NCI-H2196 (cell line): ENCODE measurements around the gene PITPNM1.
"Not testable (repeated sequence)": the region's sequence is repeated elsewhere in the genome, so short reads cannot be mapped to it uniquely, and the experiment has no call there.

ENCODE experiments used
- DNase-seq: peaks from one replicate; lab custom pipeline; 2025; ENCODE audit not compliant: unreplicated experiment; lab: John Stamatoyannopoulos, UW

Gene PITPNM1

DNA sequence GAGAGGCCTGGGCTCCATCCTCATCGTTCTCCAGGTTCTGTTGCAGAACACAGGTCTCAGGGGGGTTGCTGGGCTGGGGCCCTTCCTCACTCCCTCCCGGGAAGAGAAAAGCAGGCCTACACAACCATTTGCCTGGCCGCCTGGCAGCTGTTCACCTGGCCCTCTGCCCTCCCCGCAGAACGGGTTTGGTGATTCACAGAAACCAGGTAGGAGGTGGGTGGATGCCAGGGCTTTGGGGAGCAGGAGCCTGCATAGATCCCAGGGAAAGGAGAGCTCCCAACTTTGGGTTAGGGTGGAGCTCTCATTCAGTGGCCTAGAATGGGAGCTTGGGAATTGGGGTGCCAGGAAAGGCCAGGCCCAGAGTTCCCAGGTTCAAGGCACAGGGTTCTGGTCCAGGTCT, 37.1 kb downstream of the PITPNM1 start:
- DNase-seq, result peak; percentile 61

DNA sequence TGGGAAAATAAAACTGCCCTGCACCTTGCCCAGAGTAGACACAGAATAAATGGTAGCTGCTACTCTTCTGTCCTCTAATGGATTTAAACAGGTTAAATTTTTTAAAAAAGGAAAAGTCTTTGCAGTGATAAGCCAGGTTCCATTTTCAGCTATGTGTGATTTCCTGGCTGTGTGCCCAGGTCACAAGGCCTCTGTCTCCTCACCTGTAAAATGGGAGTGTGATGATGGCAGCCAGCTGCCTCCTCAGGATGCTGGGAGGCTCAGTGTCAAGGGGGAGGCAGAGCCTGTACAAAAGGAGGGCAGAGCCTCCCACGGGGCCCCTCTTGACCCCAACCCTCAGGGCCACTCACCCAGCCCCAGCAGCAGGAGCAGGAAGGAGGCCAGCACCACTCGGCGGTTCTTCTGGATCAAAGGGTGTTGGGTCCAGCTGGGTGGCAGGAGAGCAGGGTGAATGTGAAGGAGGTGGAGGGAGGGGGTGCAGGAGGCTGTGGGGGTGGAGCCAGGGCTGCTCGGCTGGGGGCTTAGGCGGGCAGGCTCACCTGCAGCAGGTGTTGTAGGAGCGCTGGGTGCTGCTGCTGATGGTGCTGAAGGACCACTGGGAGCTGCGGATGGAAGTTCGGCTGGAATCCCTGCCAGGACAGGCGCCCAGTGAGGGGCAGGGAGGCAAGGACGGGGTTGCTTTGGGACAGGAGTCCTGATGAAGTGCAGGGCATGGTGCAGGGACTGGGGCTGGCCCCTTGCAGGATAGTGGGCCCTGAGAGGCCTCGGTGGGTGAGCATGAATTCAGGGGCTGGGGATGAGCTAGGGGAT, 38.0 kb downstream of the PITPNM1 start:
- DNase-seq, result no peak

DNA sequence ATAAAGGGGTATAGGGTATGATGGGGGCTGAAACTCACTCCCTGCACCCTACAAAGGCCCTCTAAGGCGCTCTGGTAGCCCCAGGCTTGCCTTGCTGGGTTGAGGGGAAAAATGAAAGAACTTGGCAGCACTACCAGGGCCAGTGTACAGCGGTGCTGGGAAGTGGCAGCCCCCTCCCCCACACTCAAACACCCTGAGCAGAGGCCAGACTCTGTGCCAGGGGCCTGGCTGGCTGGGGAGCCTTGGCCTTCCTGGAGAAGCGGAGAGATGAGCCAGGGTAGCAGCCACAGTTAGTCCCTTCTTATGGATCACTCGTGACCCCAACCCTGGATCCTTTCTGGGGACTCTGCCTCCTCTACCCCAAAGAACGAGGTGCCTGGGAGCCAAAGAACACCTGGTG, 38.8 kb downstream of the PITPNM1 start:
- DNase-seq, result peak; percentile 19

- DNase-seq, result not testable (repeated sequence)
Measured at GRCh38 chr11:67465530-67465929, 39.6 kb downstream of the PITPNM1 start.

- DNase-seq, result no peak
Measured at GRCh38 chr11:67465189-67465510, 40.0 kb downstream of the PITPNM1 start.

GRCh38 chr11:67464411-67465188, 40.6 kb downstream of the PITPNM1 start:
- DNase-seq, result peak; percentile 93

- no peak for DNase-seq
Measured at GRCh38 chr11:67463680-67464410, 41.3 kb downstream of the PITPNM1 start.

DNA sequence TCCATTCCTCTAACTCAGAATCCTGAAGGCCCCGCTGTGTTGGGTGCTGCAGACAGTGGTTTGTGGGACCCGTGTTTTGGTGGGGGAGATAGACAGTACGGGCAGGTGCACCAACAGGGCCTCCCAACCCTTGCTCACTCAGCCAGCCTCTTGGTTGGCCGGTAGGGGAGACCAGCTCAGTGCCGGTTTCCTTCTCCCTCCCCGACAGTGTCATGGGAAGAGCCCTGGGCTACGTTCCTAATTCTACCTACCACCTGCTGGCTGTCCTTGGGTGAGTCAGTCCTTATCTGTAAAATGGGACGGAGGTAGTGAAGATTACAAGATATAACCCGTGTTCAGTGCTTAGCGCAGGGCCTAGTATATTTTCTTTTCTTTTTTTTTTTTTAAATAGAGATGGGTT, 42.0 kb downstream of the PITPNM1 start:
- no peak for DNase-seq

DNA sequence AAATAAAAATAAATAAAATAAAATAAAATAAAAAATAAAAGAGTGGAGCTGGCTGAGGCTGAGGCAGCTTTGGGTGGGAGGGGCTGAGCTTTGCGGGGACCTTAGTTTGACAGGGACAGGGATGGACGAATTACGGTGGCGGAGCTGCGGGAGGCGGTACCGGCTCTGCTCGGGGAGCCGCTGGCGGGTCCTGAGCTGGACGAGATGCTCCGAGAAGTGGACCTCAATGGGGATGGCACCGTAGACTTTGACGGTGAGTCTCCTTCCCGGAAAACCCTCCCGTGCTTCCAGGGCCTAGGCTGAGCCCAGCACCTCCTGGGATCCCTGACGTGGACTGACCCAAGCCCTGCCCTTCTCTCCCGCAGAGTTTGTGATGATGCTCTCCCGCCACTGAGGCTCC, 46.9 kb downstream of the PITPNM1 start:
- DNase-seq, result no peak

DNA sequence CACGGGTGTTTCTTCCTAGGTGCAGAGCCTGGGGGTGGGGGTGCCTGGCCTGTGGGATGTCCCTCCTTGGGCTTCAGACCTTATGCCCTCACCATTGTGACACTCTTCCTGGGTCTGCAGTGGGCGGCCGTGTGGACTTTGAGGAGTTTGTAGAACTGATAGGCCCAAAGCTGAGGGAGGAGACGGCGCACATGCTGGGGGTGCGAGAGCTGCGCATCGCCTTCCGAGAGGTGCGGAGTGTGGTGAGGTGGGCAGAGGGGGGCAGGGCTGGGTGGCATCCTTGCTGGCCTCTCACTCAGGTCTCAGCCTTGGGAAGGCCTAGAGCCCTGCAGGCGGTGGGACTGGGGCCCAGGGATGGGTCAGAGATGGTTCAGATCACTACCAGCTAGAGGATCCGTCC, 47.7 kb downstream of the PITPNM1 start:
- no peak for DNase-seq

GRCh38 chr11:67456068-67456705, 49.0 kb downstream of the PITPNM1 start:
- DNase-seq, result no peak

DNA sequence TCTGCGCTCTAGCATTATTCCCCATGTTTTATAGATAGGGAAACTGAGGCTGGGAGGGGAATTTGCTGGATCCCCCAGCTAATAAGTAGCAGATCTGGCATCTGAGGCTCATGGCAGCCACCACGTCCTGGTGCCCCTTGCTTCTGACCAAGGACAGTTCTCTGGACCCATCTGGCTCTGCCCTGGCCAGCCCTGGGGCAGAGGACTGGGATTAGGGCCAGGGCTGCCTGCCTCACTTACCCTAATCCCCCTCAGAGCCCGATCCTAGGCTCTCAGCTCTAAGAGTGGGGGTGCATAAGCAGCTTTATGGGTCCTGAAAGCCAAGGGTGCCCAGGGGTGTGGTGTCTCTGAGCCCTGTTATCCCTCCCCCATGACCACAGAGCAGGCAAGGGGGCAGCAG, 50.1 kb downstream of the PITPNM1 start, which contains the start of gene CABP4:
Gene CABP4, plus strand, starts transcription at position 301 of the 400 bp plus-strand sequence. Its CDS starts 70 bp downstream, at position 371.
- no peak for DNase-seq

- DNase-seq, result no peak
Measured at GRCh38 chr11:67453816-67454732, 51.1 kb downstream of the PITPNM1 start.

GRCh38 chr11:67452141-67452952, 52.8 kb downstream of the PITPNM1 start, which contains the start of gene GPR152:
GPR152 (minus strand) TSS chr11:67452729; CDS start chr11:67452724, 5 bp downstream.
- peak; percentile 59 for DNase-seq

DNA sequence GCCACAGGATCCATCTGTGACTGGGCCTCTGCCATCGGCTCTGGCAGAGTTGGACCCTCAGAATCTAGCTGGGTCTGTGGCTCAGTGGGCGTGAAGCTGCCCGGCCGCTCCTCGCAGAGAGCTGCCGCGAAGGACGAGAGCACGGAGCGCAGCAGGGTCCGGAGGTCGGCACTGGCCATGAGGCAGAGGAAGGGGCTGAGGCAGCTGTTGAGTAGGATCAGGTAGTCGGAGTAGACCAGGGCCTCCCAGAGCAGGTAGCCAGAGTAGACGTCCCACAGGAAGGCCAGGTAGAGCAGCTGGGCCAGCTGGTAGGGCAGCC, 53.5 kb downstream of the PITPNM1 start:
- DNase-seq, result no peak

- no peak for DNase-seq
Measured at GRCh38 chr11:67450796-67451657, 54.1 kb downstream of the PITPNM1 start.

DNA sequence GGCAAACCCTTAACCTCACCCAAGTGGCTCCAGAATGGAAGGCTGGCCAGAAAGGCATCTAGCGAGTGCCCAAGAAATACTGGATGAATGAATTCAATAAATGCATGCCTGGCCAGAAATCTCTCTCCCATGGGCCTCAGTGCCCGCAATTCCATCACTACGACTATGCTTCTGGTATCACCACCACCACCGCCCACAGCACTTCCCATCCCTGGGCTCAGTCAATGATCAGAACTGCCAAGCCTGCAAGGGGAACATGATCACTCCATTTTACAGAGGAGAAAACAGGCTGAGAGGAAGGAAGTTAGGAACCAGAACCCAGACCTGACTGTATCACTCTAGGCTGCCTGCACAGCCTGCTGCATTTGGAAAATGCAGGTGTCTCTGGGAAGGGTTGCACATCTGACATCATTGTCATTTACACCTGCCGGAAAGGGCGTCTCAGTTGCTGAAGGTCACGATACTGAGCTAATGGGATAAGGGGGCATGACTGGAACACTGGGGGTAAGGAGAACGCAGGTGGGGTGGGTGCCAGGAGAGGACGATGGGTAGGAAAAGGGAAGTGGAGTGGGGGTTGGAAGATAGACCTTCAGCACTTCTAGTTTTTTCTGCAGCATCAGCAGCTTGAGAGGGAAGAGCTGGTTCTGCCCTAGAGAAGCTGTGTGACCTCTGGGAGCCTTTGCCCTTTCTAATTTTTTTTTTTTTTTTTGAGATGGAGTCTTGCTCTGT, 55.9 kb downstream of the PITPNM1 start:
- no peak for DNase-seq

DNA sequence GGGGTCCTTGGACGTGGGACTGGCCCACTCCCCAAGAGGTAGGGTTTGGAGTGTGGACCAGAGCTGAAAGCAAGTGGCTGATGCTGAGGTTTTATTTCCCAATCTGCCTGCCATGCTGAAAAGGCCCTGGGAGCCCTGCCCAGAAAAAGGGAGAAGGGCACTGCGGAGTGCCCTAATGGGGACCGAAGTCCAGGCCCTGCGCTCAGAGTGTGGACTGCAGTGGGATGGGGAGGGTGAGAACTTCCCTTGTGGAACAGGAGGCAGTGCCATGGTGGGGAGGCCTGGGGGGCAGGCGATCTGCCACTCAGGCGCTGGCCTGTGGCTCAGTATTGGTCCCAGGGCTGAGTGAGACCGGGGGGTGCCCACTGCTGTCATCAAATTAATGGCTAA, 56.9 kb downstream of the PITPNM1 start:
- DNase-seq, result no peak
